MG63 (cell line): ENCODE measurements around the gene SLC9A6. TPM values are rescaled to one million over a fixed set of nuclear protein-coding genes. Genes with fewer than 3 reads are reported as not detected.
"Not testable (repeated sequence)": the region's sequence is repeated elsewhere in the genome, so short reads cannot be mapped to it uniquely, and the experiment has no call there.

Experiments
- DNase-seq: peaks from one replicate; pipeline ENCODE4 v3.0.0-alpha.2; 2020
- H3K27me3 ChIP-seq: fragments of 250-450 bp; sonication (Bioruptor Pico); 2 replicates; pipeline ENCODE4 v1.5.1; 2020; ENCODE audit warnings: mild to moderate bottlenecking, moderate library complexity
- H3K36me3 ChIP-seq: fragments of 250-450 bp; sonication (Bioruptor Pico); 2 replicates; pipeline ENCODE4 v1.5.1; 2020; ENCODE audit warnings: mild to moderate bottlenecking, moderate library complexity
- H3K4me3 ChIP-seq: fragments of 250-450 bp; sonication (Bioruptor Pico); 2 replicates; pipeline ENCODE4 v1.5.1; 2020; ENCODE audit warnings: mild to moderate bottlenecking, moderate library complexity
- H3K9me3 ChIP-seq: fragments of 250-450 bp; sonication (Bioruptor Pico); 2 replicates; pipeline ENCODE4 v1.5.1; 2020; ENCODE audit warnings: mild to moderate bottlenecking, moderate library complexity
- total RNA-seq: library from RNA; depleted of rRNA; stranded (reverse); fragments of >200 nt; shearing (Covaris generic); gene quantifications from 2 replicates; pipeline ENCODE4 v1.2.3, GENCODE V29; 2014; ENCODE audit warnings: low replicate concordance; rRNA removed

Gene SLC9A6
- total RNA-seq, 1 experiment from 2014 or later: 10.0 TPM

DNA sequence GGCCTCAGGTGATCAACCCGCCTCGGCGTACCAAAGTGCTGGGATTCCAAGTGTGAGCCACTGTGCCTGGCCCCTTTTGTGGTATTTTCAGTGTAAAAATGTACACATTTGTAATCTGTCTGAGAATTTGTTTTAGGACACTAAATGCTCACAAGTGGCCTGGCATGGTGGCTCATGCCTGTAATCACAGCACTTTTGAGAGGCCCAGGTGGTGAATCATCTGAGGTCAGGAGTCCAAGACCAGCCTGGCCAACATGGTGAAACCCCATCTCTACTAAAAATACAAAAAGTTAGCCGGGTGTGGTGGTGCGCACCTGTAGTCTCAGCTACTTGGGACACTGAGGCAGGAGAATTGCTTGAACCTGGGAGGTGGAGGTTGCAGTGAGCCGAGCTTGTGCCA lies 106.7 kb downstream of the SLC9A6 start:
- H3K9me3 ChIP-seq, H3K36me3 ChIP-seq, DNase-seq, H3K4me3 ChIP-seq, H3K27me3 ChIP-seq: not testable (repeated sequence)

- no peak for DNase-seq
Measured at GRCh38 chrX:136094962-136095361, 109.7 kb downstream of the SLC9A6 start.

More at GRCh38 chrX:136094962-136095361, 109.7 kb downstream of the SLC9A6 start:
- Histone ChIP-seq H3K4me3 (no peak overlapping the region), H3K36me3 (no peaks in the 10 kb centered on the region), H3K27me3 (no peaks in the 10 kb centered on the region), H3K9me3 (no peaks in the 10 kb centered on the region)

Other genes starting within 250 kb of the SLC9A6 start
- not detected in 2 replicates for gene CT45A3, start 217.2 kb upstream of the SLC9A6 start, total RNA-seq
- not detected in 2 replicates for gene CT45A5, start 199.9 kb upstream of the SLC9A6 start, total RNA-seq
- gene CT45A6, start 182.6 kb upstream of the SLC9A6 start, total RNA-seq: not detected in 2 replicates
- not detected in 2 replicates for gene CT45A2, start 165.4 kb upstream of the SLC9A6 start, total RNA-seq
- gene CT45A7, start 148.2 kb upstream of the SLC9A6 start, total RNA-seq: not detected in 2 replicates
- not detected in 2 replicates for gene CT45A8, start 130.9 kb upstream of the SLC9A6 start, total RNA-seq
- gene CT45A9, start 113.6 kb upstream of the SLC9A6 start, total RNA-seq: not detected in 2 replicates
- not detected in 2 replicates for gene CT45A10, start 92.0 kb upstream of the SLC9A6 start, total RNA-seq
- not detected in 2 replicates for gene SAGE1, start 91.7 kb upstream of the SLC9A6 start, total RNA-seq
- gene MMGT1, start 11.4 kb upstream of the SLC9A6 start, total RNA-seq: 19.6 and 26.1 TPM in 2 replicates
- gene FHL1, start 162.1 kb downstream of the SLC9A6 start, total RNA-seq: 149 and 156 TPM in 2 replicates